Epithelial cell of proximal tubule (primary cell): ENCODE data around the gene CARD18. TPM values are rescaled to one million over a fixed set of nuclear protein-coding genes. Genes with fewer than 3 reads are reported as not detected.

ENCODE experiments used
- DNase-seq: peaks from one replicate; pipeline ENCODE4 v3.0.0-alpha.2; 2011; ENCODE audit warnings: low read depth
- H3K4me3 ChIP-seq: 2 replicates; pipeline ENCODE4 v1.5.1; 2011; ENCODE audit warnings: low read depth, mild to moderate bottlenecking, low read length
- total RNA-seq: library from RNA; depleted of rRNA; stranded (reverse); fragments of >200 nt; gene quantifications from 2 replicates; pipeline ENCODE4 v1.2.3, GENCODE V29; 2015
- TF ChIP-seq, protein P1 (sequence below): conservative IDR thresholded peaks from 2 replicates; pipeline ENCODE4 v1.5.1; 2012; ENCODE audit warnings: low read depth, mild to moderate bottlenecking, low read length

CARD18 gene, protein sequence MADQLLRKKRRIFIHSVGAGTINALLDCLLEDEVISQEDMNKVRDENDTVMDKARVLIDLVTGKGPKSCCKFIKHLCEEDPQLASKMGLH
- not detected in 2 replicates for total RNA-seq

DNA sequence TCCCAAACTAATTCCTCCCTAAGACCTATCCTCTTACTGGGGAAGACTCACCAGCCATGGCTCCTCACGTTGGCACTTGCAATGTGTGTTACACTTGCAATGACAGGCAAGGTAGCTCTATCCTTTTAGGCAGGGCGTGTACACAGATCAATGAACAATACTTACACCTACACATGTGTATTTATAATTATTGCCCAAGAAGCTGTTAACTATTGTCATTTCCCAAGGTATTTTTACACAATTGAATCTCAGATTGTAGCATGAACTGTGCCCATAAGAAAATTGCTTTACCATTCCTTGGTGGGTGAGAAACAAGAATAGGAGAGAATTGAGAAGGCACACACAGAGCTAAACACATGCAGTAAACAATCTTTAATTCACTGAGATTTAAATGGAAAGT is at the start of gene CARD18:
CARD18 (minus strand) TSS at position 101 of the 400 bp plus-strand sequence; CDS start at position 58, 43 bp downstream.
- no peak within 1 kb of the TSS for H3K4me3 ChIP-seq
- no peak for DNase-seq
- TF ChIP-seq, protein P1, sequence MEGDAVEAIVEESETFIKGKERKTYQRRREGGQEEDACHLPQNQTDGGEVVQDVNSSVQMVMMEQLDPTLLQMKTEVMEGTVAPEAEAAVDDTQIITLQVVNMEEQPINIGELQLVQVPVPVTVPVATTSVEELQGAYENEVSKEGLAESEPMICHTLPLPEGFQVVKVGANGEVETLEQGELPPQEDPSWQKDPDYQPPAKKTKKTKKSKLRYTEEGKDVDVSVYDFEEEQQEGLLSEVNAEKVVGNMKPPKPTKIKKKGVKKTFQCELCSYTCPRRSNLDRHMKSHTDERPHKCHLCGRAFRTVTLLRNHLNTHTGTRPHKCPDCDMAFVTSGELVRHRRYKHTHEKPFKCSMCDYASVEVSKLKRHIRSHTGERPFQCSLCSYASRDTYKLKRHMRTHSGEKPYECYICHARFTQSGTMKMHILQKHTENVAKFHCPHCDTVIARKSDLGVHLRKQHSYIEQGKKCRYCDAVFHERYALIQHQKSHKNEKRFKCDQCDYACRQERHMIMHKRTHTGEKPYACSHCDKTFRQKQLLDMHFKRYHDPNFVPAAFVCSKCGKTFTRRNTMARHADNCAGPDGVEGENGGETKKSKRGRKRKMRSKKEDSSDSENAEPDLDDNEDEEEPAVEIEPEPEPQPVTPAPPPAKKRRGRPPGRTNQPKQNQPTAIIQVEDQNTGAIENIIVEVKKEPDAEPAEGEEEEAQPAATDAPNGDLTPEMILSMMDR = no peak

DNA sequence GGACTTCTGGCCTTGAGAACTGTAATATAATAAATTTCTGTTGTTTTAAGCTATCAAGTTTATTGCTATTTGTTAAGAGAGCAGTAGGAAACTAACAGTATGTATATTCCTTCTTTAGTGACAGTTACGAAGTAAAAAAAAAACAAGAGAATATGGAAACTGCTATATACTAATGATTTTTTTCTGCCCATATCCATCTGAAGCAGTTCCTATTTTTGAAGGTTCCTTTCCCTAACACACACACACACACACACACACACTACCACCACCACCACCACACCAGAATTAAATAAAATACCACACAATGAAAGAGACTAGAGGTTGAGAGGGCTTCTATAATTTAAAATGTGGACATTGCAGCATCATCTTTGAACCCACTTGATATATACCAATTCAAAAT is 44.4 kb upstream of the CARD18 start:
- TF ChIP-seq, protein P1 = no peak
- no peak overlapping the region for H3K4me3 ChIP-seq
- no peak for DNase-seq

DNA sequence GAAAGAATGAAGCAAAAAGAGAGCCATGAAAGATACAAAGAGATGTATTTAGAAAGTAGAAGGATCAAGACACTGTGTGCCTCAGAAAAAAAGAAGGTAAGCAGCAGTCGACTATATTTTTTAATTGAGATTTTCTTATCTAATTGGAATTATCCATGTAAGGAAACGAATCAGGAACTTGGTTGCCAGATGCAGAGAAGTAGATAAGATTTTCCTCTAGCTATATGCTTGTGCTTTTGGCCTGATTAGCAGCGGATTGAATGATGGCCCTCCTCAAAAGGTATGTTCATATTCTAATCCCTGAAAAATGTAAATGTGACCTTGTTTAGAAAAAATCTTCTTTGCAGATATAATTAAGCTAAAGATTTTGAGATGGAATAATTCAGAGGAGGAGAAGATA is 43.9 kb upstream of the CARD18 start:
- TF ChIP-seq, protein P1 = no peak
- DNase-seq = no peak
- no peak overlapping the region for H3K4me3 ChIP-seq

DNA sequence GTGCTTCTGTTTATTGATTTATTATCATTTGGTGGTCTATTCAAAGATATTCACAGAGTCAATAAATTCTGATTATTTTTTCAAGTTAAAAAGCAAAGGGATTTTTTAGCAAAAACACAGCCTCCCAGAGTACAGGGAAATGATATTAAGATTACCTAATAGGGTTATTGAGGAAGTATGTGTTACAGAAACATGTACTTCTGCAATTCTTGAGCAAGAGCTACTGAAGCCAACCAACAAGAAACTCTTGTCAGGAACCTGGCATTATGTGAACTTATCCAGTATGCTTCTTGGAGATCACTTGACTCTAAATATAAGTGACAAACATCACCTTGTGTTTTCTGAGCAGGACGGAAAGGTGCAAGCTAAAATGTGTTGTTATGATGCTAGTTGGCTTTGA is 42.0 kb upstream of the CARD18 start:
- DNase-seq = no peak
- TF ChIP-seq, protein P1 = no peak
- H3K4me3 ChIP-seq = no peak overlapping the region

DNA sequence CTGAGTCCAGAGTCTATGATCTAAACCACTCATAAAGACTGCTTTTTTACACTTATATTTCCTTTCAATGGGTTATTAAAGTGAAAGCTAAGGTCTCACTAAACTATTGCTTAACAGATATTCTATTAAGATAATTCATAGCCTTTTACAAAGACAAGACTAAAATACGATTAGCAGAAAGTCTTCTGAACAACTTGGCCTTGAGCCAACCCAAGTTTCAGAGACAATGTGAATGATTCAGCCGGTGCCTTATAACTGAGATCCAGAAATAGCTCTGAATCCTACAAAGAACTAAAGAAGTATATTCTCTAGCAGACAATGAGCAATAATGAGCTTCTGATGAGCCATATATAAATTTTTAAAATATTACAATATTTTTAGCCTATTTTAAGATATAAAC is 41.5 kb upstream of the CARD18 start:
- TF ChIP-seq, protein P1 = no peak
- no peak overlapping the region for H3K4me3 ChIP-seq
- no peak for DNase-seq

DNA sequence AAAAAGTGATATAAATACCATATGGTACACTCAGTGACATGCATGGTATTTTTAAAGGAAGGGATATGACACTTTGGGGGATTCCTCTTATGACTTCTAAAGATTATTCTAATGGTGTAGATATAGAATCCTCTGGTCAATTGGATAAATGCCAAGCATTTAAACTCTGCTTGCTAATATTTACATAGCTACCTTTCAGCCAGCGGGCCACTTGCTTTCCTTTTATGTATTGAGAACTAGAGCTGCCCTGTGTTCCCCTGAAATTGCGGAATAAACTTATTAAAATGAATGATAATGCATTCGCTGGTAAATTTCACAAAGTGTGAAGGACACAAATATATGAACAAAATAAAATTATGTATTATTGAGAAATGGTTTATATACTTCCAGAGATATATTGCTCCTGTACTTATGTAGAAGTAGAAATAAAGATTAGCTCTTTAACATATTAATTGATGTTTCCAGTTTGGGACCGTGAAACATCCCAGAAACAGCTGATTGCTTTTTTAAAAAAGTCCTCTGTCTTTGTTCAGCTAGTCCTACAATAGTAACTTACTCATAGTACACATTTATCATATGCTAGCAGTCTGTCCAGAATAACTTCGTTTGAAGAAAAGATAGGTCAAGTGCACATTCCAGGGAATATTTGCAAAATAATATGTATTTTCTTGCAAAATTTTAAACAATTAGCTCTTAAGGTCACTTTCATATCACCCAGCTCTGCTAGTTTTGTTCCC is 40.1 kb upstream of the CARD18 start:
- no peak overlapping the region for H3K4me3 ChIP-seq
- DNase-seq = no peak
- TF ChIP-seq, protein P1 = no peak

DNA sequence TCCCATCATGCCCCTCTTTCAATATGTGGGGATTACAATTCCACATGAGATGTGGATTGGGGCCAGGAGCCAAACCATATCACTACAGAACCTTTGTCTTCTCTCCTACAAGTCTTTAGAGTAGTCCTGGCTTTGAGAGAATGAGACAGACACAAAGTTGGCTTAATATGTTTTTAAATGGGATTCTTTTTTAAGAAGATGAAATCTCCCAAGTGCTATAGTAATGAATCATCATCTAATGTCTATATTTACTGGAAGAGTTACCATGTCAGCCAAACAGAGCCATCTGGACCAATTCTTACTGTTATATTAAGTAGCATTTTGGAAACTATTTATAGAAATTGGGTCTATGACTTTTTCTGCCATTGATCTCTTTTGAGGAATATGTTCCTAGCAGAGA is 38.1 kb upstream of the CARD18 start:
- TF ChIP-seq, protein P1 = no peak
- no peak for DNase-seq
- H3K4me3 ChIP-seq = no peak overlapping the region
